Peyer's patch (tissue), 4 donors: ENCODE measurements around the gene PTGER4.

ENCODE experiments used
- CTCF ChIP-seq, 6 experiments: fragments of 450-650 bp in 4 of 6; fragments of 200-600 bp in 2 of 6; sonication (generic) in 1 of 6; IDR thresholded peaks; one replicate each; pipeline ENCODE4 v1.5.1; 2017 to 2019; ENCODE audit warnings: antibody characterized with exemption in 6 of 6, mild to moderate bottlenecking in 3 of 6, moderate library complexity in 1 of 6
- POLR2A ChIP-seq, 2 donors: fragments of 450-650 bp; IDR thresholded peaks; one replicate each; pipeline ENCODE4 v1.5.1; 2017; ENCODE audit warnings: antibody characterized with exemption in 2 of 2, mild to moderate bottlenecking in 2 of 2, moderate library complexity in 2 of 2

DNA sequence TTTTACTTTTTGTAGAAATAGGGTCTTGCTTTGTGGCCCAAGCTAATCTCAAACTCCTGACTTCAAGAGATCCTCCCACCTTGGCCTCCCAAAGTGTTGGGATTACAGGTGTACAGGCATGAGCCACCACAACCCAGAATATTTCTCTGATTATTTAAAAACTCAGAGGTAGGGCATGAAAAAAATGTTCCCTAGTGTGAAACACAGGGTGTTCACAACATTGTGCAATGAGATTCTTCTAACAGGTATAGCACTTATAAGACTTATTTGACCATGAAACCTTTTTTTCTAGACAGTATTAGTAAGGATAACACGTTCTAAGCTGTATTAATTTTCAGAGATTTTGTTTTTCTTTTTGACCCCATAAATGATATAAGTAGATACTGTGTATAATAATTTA, 13.1 kb upstream of the PTGER4 start:
- no peak for TF ChIP-seq POLR2A (IDR thresholded peaks at IDR 0.05)
- TF ChIP-seq CTCF (IDR thresholded peaks at IDR 0.05): no peak
